SK-N-SH treated with all-trans-retinoic acid at 6 μM for 48 hours (cell line): ENCODE measurements around the gene MAST4.

ENCODE experiments used
- ARNTL ChIP-seq: fragments of 450-650 bp; formaldehyde crosslinking; IDR thresholded peaks from 2 replicates; pipeline ENCODE4 v1.5.0; 2020; ENCODE audit warnings: low read depth, mild to moderate bottlenecking, moderate library complexity, borderline replicate concordance
- CSDC2 ChIP-seq: fragments of 250-450 bp; sonication (Bioruptor Pico); IDR thresholded peaks from 2 replicates; pipeline ENCODE4 v1.5.0; 2020; ENCODE audit warnings: mild to moderate bottlenecking, moderate library complexity
- PPARA ChIP-seq: fragments of 250-450 bp; sonication (Bioruptor Pico); IDR thresholded peaks from 2 replicates; pipeline ENCODE4 v1.5.0; 2020; ENCODE audit warnings: mild to moderate bottlenecking, borderline replicate concordance
- ZNF565 ChIP-seq: fragments of 450-650 bp; formaldehyde crosslinking; conservative IDR thresholded peaks from 2 replicates; pipeline ENCODE4 v1.5.0; 2020; ENCODE audit warnings: low read depth, mild to moderate bottlenecking, moderate library complexity

DNA sequence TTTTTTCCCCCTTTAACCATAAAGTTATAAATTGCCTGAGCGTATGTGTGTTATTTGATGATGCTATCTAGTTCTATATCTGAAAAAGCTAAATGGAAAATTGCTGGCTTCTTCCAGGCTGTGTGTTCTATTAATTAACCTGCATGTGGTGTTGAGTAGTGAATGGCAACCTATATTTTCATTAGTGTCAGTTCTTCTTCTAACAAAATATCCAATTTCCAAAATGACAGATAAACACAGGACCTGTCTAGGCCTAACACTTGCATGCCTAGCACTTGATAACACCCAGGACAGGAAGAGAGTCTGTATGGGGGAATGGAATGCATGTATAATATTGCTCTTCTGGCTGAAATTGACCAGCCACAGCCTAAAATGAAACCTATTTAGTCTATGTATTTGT is 508.7 kb downstream of the MAST4 start:
- TF ChIP-seq ARNTL (CRISPR knock-in tag): no peak
- TF ChIP-seq CSDC2 (CRISPR knock-in tag): no peak
- no peak for TF ChIP-seq PPARA (CRISPR knock-in tag)
- no peak for TF ChIP-seq ZNF565 (CRISPR knock-in tag)
